Erythroblast (primary cell): ENCODE measurements around the gene PPM1J.

Experiments
- GATA1 ChIP-seq: IDR thresholded peaks from 2 replicates; pipeline ENCODE4 v1.6.1; 2011; ENCODE audit warnings: low read depth, mild to moderate bottlenecking, control low read depth, low read length, moderate library complexity
- POLR2A ChIP-seq: IDR thresholded peaks from 2 replicates; pipeline ENCODE4 v1.6.1; 2011; ENCODE audit warnings: mild to moderate bottlenecking, low read length

DNA sequence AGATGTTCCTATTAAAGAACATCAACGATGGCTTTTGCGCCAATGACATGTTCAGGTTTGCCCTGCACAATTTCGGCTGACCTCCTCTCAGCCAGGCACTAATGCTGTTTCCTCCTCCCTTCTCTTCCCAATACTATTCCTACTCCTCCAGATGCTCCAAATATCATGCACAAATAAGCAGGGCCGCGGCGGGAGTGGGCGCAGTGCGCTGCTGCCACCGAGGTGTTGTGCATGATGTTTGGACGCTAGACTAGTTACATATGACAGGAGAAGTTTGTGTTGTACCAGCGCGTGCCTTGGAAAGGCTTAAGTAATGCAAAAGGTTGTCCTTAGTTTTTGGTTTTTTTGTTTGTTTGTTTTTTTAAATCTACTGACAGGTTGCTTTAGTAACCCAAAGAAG, 33.3 kb upstream of the PPM1J start:
- no peak for TF ChIP-seq POLR2A
- TF ChIP-seq GATA1: no peak
